ENCODE data around the gene UGT1A6. TPM values are rescaled to one million over a fixed set of nuclear protein-coding genes. Genes with fewer than 3 reads are reported as not detected.

UGT1A6 gene
- total and polyA plus RNA-seq, 10 donors, result not detected

DNA sequence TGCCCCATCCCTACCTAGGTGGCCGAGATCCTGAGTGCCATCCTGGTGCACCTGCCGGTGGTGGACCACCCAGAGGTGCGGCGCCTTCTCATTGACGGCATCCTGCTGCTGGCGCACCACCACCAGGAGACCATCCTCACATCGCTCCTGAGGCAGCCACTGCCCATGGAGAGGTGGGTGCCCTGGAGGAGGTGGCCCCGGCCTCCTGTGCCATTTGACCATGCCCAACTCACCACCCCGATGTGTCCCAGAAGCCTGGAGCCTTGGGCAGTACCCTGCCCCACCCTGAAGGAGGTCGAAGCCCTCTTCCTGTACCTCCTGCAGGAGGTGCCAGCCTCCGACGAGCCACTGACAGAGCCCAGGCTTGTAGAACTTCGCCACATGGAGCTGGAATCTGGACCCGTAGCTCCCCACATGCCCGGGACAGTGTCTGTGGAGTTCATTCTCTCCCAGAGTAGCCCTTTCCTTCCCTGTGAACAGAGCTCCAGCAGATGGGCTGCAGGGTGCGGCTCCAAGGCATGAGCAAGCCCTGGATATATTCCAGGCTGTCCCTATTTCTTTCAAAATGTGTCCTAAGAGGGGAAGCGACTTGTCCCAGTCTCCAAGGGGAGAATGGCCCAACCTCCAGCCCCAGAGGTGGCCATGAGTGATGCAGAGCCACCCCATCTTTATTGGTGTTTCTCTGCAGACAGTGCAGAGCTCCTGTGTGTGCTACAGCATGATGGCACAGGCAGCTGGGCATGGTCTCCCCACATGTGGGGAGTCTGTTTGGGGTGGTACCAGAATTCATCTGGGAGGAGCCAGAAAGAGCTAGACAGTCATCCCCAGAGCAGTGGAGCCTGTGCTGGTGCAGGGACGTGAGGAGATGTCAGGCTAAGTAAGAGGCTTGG is 127.4 kb downstream of the UGT1A6 start:
- H3K27ac ChIP-seq, result no peak overlapping the region
- peaks cover 0 to 4% (median 0%) of the 10 kb centered on the region in 8 donors for H3K9me3 ChIP-seq
- peak; percentile 58 for DNase-seq
- no peaks in the 10 kb centered on the region for H3K4me1 ChIP-seq
- TF ChIP-seq POLR2AphosphoS5 (IDR thresholded peaks at IDR 0.05) (no peak), POLR2A (IDR thresholded peaks at IDR 0.05) (no peak)
- TF ChIP-seq, protein P1, sequence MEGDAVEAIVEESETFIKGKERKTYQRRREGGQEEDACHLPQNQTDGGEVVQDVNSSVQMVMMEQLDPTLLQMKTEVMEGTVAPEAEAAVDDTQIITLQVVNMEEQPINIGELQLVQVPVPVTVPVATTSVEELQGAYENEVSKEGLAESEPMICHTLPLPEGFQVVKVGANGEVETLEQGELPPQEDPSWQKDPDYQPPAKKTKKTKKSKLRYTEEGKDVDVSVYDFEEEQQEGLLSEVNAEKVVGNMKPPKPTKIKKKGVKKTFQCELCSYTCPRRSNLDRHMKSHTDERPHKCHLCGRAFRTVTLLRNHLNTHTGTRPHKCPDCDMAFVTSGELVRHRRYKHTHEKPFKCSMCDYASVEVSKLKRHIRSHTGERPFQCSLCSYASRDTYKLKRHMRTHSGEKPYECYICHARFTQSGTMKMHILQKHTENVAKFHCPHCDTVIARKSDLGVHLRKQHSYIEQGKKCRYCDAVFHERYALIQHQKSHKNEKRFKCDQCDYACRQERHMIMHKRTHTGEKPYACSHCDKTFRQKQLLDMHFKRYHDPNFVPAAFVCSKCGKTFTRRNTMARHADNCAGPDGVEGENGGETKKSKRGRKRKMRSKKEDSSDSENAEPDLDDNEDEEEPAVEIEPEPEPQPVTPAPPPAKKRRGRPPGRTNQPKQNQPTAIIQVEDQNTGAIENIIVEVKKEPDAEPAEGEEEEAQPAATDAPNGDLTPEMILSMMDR (IDR thresholded peaks at IDR 0.05 in 8 of 11, conservative IDR thresholded peaks at IDR 0.05 in 3 of 11), result no peak
- intact Hi-C loops (cut with DNase I; ENCODE audit: low total_unique reads), result no loop called here
- WGBS, 5 donors, result 78 to 88% (median 84%) methylated on average over 14 to 18 of the region's 18 CpGs
- no peaks in the 10 kb centered on the region for H3K36me3 ChIP-seq
- H3K27me3 ChIP-seq (replicated peaks in 1 of 7), result peaks cover 0 to 9% (median 0%) of the 10 kb centered on the region in 7 donors
- no peak overlapping the region for H3K4me3 ChIP-seq

DNA sequence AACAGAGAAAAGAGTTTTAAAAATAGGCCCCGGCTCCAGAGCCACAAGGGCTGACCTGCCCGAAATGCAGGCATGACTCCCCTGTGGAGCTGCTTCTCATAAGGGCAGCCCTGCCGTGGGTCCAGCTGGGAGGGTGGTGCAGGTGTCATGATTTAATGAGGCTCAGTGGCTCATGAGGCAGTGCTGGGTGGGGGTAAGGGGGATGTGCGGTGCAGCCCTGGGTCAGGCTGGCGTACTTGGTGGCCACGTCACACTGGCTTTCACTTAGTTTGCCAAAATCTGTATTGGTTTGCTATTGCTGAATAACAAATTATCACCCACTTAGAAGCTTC is 128.1 kb downstream of the UGT1A6 start:
- no peaks in the 10 kb centered on the region for H3K4me1 ChIP-seq
- TF ChIP-seq POLR2A (IDR thresholded peaks at IDR 0.05) (no peak), POLR2AphosphoS5 (IDR thresholded peaks at IDR 0.05) (no peak)
- TF ChIP-seq, protein P1 (IDR thresholded peaks at IDR 0.05 in 8 of 11, conservative IDR thresholded peaks at IDR 0.05 in 3 of 11), result no peak
- H3K27ac ChIP-seq, result no peak overlapping the region
- DNase-seq, result peak; percentile 72
- H3K36me3 ChIP-seq, result no peaks in the 10 kb centered on the region
- H3K4me3 ChIP-seq, result no peak overlapping the region
- H3K27me3 ChIP-seq (replicated peaks in 1 of 7), result peaks cover 0 to 9% (median 0%) of the 10 kb centered on the region in 7 donors
- intact Hi-C loops (cut with DNase I; ENCODE audit: low total_unique reads), result no loop called here
- peaks cover 0 to 4% (median 0%) of the 10 kb centered on the region in 8 donors for H3K9me3 ChIP-seq
- WGBS, 5 donors, result 79 to 92% (median 89%) methylated on average over 4 to 6 of the region's 6 CpGs

- Histone ChIP-seq H3K36me3 (no peaks in the 10 kb centered on the region), H3K27ac (no peak overlapping the region), H3K4me1 (no peaks in the 10 kb centered on the region), H3K27me3 (replicated peaks in 1 of 7) (peaks cover 0 to 9% (median 0%) of the 10 kb centered on the region in 7 donors), H3K4me3 (no peak overlapping the region), H3K9me3 (peaks cover 0 to 4% (median 0%) of the 10 kb centered on the region in 8 donors)
- DNase-seq, result peak; percentile 11
- WGBS, 5 donors, result 83 to 92% (median 89%) methylated on average over 3 of the region's 3 CpGs
- intact Hi-C loops (cut with DNase I; ENCODE audit: low total_unique reads), result no loop called here
- TF ChIP-seq POLR2A (IDR thresholded peaks at IDR 0.05), result no peak
- no peak for TF ChIP-seq POLR2AphosphoS5 (IDR thresholded peaks at IDR 0.05)
- TF ChIP-seq, protein P1 (IDR thresholded peaks at IDR 0.05 in 8 of 11, conservative IDR thresholded peaks at IDR 0.05 in 3 of 11), result no peak
Observed at GRCh38 chr2:233821196-233821595, 128.5 kb downstream of the UGT1A6 start.

DNA sequence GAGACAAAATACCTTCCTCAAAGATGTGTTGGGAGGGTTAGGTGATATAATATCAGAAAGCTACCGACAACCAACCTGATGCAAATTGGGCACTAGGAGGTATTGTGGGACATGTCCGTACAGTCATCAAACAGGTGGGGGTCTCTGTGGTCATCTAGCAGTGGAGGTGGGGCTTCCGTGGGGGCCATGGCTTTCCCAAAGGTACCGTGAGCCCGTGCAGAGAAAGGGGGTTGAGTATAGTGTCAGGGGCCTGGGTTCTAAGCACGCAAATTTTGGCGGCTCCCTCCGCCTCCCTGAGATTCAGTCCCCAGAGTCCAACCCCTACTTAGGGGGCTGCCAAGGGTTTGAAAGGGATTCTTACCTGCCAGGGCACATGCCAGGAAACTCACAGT is 129.0 kb downstream of the UGT1A6 start:
- 91 to 96% (median 92%) methylated on average over 8 of the region's 8 CpGs for WGBS, 5 donors
- H3K27ac ChIP-seq, result no peak overlapping the region
- TF ChIP-seq POLR2A (IDR thresholded peaks at IDR 0.05), result no peak
- TF ChIP-seq POLR2AphosphoS5 (IDR thresholded peaks at IDR 0.05), result no peak
- TF ChIP-seq, protein P1 (IDR thresholded peaks at IDR 0.05 in 8 of 11, conservative IDR thresholded peaks at IDR 0.05 in 3 of 11), result no peak
- H3K4me1 ChIP-seq, result no peaks in the 10 kb centered on the region
- peaks cover 0 to 8% (median 0%) of the 10 kb centered on the region in 8 donors for H3K9me3 ChIP-seq
- no peak overlapping the region for H3K4me3 ChIP-seq
- H3K36me3 ChIP-seq, result no peaks in the 10 kb centered on the region
- peaks cover 0 to 9% (median 0%) of the 10 kb centered on the region in 7 donors for H3K27me3 ChIP-seq (replicated peaks in 1 of 7)
- intact Hi-C loops (cut with DNase I; ENCODE audit: low total_unique reads), result no loop called here
- peak; percentile 42 for DNase-seq

Measured in spleen (tissue), 11 donors.